Endothelial cell of umbilical vein (primary cell): ENCODE results near the gene EIF5A2. TPM values are rescaled to one million over a fixed set of nuclear protein-coding genes. Genes with fewer than 3 reads are reported as not detected.

ENCODE experiments used
- BruUV-seq: library from RNA; stranded (reverse); fragments of 400-500 nt; replicated peaks from 2 replicates; lab custom pipeline; 2021; lab: Mats Ljungman, UMichigan
- CTCF ChIA-PET: fragments of 300-600, 350-600 bp; sonication (Branson Sonifier 250); formaldehyde crosslinking; loops from one replicate; lab custom pipeline; 2021; ENCODE audit warnings: antibody characterized with exemption, inconsistent platforms; lab: Charles Lee
- POLR2A ChIA-PET: fragments of 300-600, 350-600 bp; sonication (Branson Sonifier 250); formaldehyde crosslinking; loops from one replicate; lab custom pipeline; 2021; ENCODE audit warnings: antibody characterized with exemption, inconsistent platforms; lab: Charles Lee
- DNase-seq: peaks from one replicate; pipeline ENCODE4 v3.0.0-alpha.2; 2011; ENCODE audit warnings: low read depth, low spot score
- FAIRE-seq: peaks from 2 replicates; lab custom pipeline; 2011; peaks lifted over from hg19 to GRCh38; lab: Jason Lieb, UNC
- H2AFZ ChIP-seq: 2 replicates; pipeline ENCODE4 v1.6.0; 2012; ENCODE audit warnings: low read depth, low read length, control low read depth, inconsistent platforms
- H3K27ac ChIP-seq: 2 replicates; pipeline ENCODE4 v1.5.1; 2011; ENCODE audit warnings: low read depth, mild to moderate bottlenecking, control low read depth, low read length, moderate library complexity; ENCODE audit not compliant: insufficient read depth
- H3K27me3 ChIP-seq, 2 experiments: 2 replicates each; pipeline versions ENCODE4 v1.6.0 to v1.6.1; 2011; ENCODE audit warnings: low read length in 2 of 2, mixed read lengths in 1 of 2; ENCODE audit not compliant: control insufficient read depth in 2 of 2, insufficient read depth in 2 of 2
- H3K36me3 ChIP-seq, 2 experiments: 2 replicates in 1 of 2; 3 replicates in 1 of 2; pipeline ENCODE4 v1.5.1; 2011; ENCODE audit warnings: low read length in 2 of 2, mild to moderate bottlenecking in 1 of 2, moderate library complexity in 1 of 2; ENCODE audit not compliant: control insufficient read depth in 2 of 2, insufficient read depth in 2 of 2; ENCODE audit errors: extremely low read depth in 1 of 2
- H3K4me1 ChIP-seq: 3 replicates; pipeline ENCODE4 v1.5.1; 2011; ENCODE audit warnings: mild to moderate bottlenecking, low read length; ENCODE audit not compliant: control insufficient read depth, insufficient read depth; ENCODE audit errors: extremely low read depth
- H3K4me2 ChIP-seq: 2 replicates; pipeline ENCODE4 v1.6.1; 2011; ENCODE audit warnings: low read length, control low read depth, mixed read lengths; ENCODE audit not compliant: insufficient read depth
- H3K4me3 ChIP-seq, 3 experiments: fragments of 200-600 bp in 1 of 3; sonication (generic), shearing (Covaris generic) in 1 of 3; replicated peaks in 1 of 3; 2 replicates each; pipeline ENCODE4 v1.5.1; 2011 to 2016; ENCODE audit warnings: control low read depth in 3 of 3, low read length in 3 of 3, mild to moderate bottlenecking in 2 of 3, inconsistent platforms in 1 of 3, low read depth in 1 of 3, moderate library complexity in 1 of 3; ENCODE audit not compliant: insufficient read depth in 1 of 3
- H3K79me2 ChIP-seq: 2 replicates; pipeline ENCODE4 v1.6.0; 2012; ENCODE audit warnings: low read length, inconsistent platforms; ENCODE audit not compliant: control insufficient read depth, insufficient read depth
- H3K9ac ChIP-seq: replicated peaks from 2 replicates; pipeline ENCODE3; 2011; ENCODE audit warnings: low read length, control low read depth; ENCODE audit not compliant: insufficient read depth; ENCODE audit errors: extremely low read depth
- H3K9me1 ChIP-seq: replicated peaks from 3 replicates; pipeline ENCODE4 v1.6.0; 2011; ENCODE audit warnings: mild to moderate bottlenecking, low read length; ENCODE audit not compliant: control insufficient read depth, insufficient read depth; ENCODE audit errors: extremely low read depth
- H3K9me3 ChIP-seq: replicated peaks from 2 replicates; pipeline ENCODE4 v1.5.1; 2012; ENCODE audit warnings: low read length, inconsistent platforms; ENCODE audit not compliant: control insufficient read depth, insufficient read depth
- H4K20me1 ChIP-seq: replicated peaks from 2 replicates; pipeline ENCODE3; 2011; ENCODE audit warnings: mild to moderate bottlenecking, low read length; ENCODE audit not compliant: control insufficient read depth, insufficient read depth; ENCODE audit errors: extremely low read depth
- EZH2 ChIP-seq: IDR thresholded peaks from 2 replicates; pipeline ENCODE4 v1.6.1; 2012; ENCODE audit warnings: borderline replicate concordance, low read depth, mild to moderate bottlenecking, moderate library complexity, low read length, inconsistent platforms; ENCODE audit not compliant: severe bottlenecking
- FOS ChIP-seq: IDR thresholded peaks from 2 replicates; pipeline ENCODE4 v1.6.1; 2011; ENCODE audit warnings: mild to moderate bottlenecking, low read length, moderate library complexity, borderline replicate concordance; ENCODE audit not compliant: insufficient read depth
- GATA2 ChIP-seq: IDR thresholded peaks from 2 replicates; pipeline ENCODE4 v1.7.0; 2011; ENCODE audit warnings: low read depth, mild to moderate bottlenecking, moderate library complexity, mixed read lengths, low read length; ENCODE audit not compliant: insufficient read length, insufficient read depth
- JUN ChIP-seq: IDR thresholded peaks from 2 replicates; pipeline ENCODE4 v1.6.1; 2011; ENCODE audit warnings: borderline replicate concordance, low read depth; ENCODE audit not compliant: insufficient read length, insufficient read depth
- MYC ChIP-seq: IDR thresholded peaks from one replicate; pipeline ENCODE4 v1.6.1; 2011; ENCODE audit warnings: mild to moderate bottlenecking, low read depth, low read length
- POLR2A ChIP-seq: IDR thresholded peaks from 2 replicates; pipeline ENCODE4 v1.6.1; 2012; ENCODE audit warnings: low read depth, mild to moderate bottlenecking, control low read depth, low read length
- POLR2AphosphoS5 ChIP-seq: IDR thresholded peaks from 2 replicates; pipeline ENCODE4 v1.6.1; 2012; ENCODE audit warnings: low read depth, mild to moderate bottlenecking, control low read depth, low read length, moderate library complexity; ENCODE audit not compliant: insufficient read depth
- dilution Hi-C: fragments of 300-500 bp; cut with MboI; formaldehyde crosslinking; loops from one replicate; pipeline ENCODE4 v1.15.0; 2019; ENCODE audit warnings: low sequenced_read_pairs; ENCODE audit not compliant: extremely low pct_ligation_motif_present
- intact Hi-C: fragments of 100-400 bp; cut with micrococcal nuclease; formaldehyde crosslinking; loops from one replicate; pipeline ENCODE4 v1.10.0; 2022
- polyA plus RNA-seq, 4 experiments: library from polyadenylated mRNA; depleted of rRNA in 3 of 4; stranded (reverse) in 3 of 4; unstranded in 1 of 4; fragments of >200 nt; gene quantifications; 2 replicates each; pipeline versions ENCODE4 v1.2.1 to v1.2.3, GENCODE V29; 2011 to 2012; ENCODE audit warnings: missing spikeins in 1 of 4
- total RNA-seq: library from RNA; stranded (reverse); gene quantifications from 2 replicates; pipeline ENCODE4 v1.2.3, GENCODE V29; 2021
- TF ChIP-seq, protein P1 (sequence below): IDR thresholded peaks from 2 replicates; pipeline ENCODE4 v1.6.1; 2011; ENCODE audit not compliant: insufficient read depth, insufficient read length
- TF ChIP-seq, protein P2 (sequence below), 2 donors: IDR thresholded peaks; 1 replicate in 1 of 2; 2 replicates in 1 of 2; pipeline ENCODE4 v1.5.1; 2011; ENCODE audit warnings: low read length in 2 of 2, mild to moderate bottlenecking in 2 of 2, moderate library complexity in 2 of 2, control low read depth in 1 of 2, inconsistent platforms in 1 of 2, low read depth in 1 of 2; ENCODE audit not compliant: insufficient read depth in 1 of 2; ENCODE audit errors: extremely low read depth in 1 of 2

EIF5A2 gene
- total and polyA plus RNA-seq, 2 donors (not counting 3 experiments of a cell fraction or from before 2014, with no cell fraction given) = 3.7 to 10.9 TPM

DNA sequence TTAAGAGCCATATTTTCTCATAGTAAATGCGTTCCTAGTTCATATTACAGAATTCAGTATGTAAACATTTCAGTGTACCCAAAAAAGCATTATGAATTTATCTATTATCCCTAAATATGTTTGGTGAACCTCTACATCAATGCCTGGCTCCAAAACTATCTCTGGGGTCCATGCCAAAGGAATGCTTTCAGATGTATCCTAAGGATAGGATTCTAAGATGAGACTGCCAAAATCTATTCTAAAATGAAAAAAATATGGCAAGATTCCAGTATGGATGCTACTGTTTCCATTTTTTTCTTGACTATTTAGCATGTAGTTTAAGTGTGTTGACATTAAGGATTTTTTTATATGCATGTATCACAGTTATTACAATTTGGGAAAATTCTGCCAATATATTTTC lies 18.8 kb downstream of the EIF5A2 start:
- Histone ChIP-seq H3K9me1 (no peaks in the 10 kb centered on the region), H3K79me2 (no peaks in the 10 kb centered on the region), H3K9me3 (no peaks in the 10 kb centered on the region), H3K27me3 (no peaks in the 10 kb centered on the region), H3K9ac (no peak overlapping the region), H3K27ac (no peak overlapping the region), H3K4me3 (no peak overlapping the region), H3K4me2 (no peak overlapping the region), H2AFZ (no peak overlapping the region), H3K4me1 (no peaks in the 10 kb centered on the region), H4K20me1 (no peaks in the 10 kb centered on the region), H3K36me3 (no peaks in the 10 kb centered on the region)
- intact Hi-C loops (no loop called here), dilution Hi-C loops (no loop called here)
- DNase-seq = no peak
- CTCF ChIA-PET = interaction anchor here (1.0 to 1.1 kb wide), 2 partner anchors 19 to 650 kb away, joined by 3 to 5 read pairs; partner anchors contain the start of gene EIF5A2
- TF ChIP-seq JUN (no peak), EZH2 (no peak), FOS (no peak), MYC (no peak), GATA2 (no peak), POLR2A (no peak), POLR2AphosphoS5 (no peak)
- TF ChIP-seq, protein P1, sequence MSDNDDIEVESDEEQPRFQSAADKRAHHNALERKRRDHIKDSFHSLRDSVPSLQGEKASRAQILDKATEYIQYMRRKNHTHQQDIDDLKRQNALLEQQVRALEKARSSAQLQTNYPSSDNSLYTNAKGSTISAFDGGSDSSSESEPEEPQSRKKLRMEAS = no peak
- TF ChIP-seq, protein P2, sequence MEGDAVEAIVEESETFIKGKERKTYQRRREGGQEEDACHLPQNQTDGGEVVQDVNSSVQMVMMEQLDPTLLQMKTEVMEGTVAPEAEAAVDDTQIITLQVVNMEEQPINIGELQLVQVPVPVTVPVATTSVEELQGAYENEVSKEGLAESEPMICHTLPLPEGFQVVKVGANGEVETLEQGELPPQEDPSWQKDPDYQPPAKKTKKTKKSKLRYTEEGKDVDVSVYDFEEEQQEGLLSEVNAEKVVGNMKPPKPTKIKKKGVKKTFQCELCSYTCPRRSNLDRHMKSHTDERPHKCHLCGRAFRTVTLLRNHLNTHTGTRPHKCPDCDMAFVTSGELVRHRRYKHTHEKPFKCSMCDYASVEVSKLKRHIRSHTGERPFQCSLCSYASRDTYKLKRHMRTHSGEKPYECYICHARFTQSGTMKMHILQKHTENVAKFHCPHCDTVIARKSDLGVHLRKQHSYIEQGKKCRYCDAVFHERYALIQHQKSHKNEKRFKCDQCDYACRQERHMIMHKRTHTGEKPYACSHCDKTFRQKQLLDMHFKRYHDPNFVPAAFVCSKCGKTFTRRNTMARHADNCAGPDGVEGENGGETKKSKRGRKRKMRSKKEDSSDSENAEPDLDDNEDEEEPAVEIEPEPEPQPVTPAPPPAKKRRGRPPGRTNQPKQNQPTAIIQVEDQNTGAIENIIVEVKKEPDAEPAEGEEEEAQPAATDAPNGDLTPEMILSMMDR (IDR thresholded peaks at IDR 0.05; ENCODE audit: extremely low read depth in 1 of 2, insufficient read depth in 1 of 2, low read depth in 1 of 2, low read length in 2 of 2) = no peak
- POLR2A ChIA-PET = no interaction called here
- BruUV-seq = no TSS peak
- FAIRE-seq = no peak
